C4-2B (cell line): ENCODE data around the gene EFNB1.
A peak's percentile ranks its signal among the peaks of the same experiment; 100 is the strongest.
"Not testable (repeated sequence)": the region's sequence is repeated elsewhere in the genome, so short reads cannot be mapped to it uniquely, and the experiment has no call there.

ENCODE experiments used
- H3K27ac ChIP-seq: fragments of 450-650 bp; 2 replicates; pipeline ENCODE4 v1.5.1; 2017
- ZFX ChIP-seq: fragments of 450-650 bp; IDR thresholded peaks from 2 replicates; pipeline ENCODE4 v1.6.1; 2017
- TF ChIP-seq, protein P1 (sequence below): fragments of 450-650 bp; conservative IDR thresholded peaks from 2 replicates; pipeline ENCODE4 v1.5.1; 2017; ENCODE audit warnings: mild to moderate bottlenecking

The EFNB1 gene

DNA sequence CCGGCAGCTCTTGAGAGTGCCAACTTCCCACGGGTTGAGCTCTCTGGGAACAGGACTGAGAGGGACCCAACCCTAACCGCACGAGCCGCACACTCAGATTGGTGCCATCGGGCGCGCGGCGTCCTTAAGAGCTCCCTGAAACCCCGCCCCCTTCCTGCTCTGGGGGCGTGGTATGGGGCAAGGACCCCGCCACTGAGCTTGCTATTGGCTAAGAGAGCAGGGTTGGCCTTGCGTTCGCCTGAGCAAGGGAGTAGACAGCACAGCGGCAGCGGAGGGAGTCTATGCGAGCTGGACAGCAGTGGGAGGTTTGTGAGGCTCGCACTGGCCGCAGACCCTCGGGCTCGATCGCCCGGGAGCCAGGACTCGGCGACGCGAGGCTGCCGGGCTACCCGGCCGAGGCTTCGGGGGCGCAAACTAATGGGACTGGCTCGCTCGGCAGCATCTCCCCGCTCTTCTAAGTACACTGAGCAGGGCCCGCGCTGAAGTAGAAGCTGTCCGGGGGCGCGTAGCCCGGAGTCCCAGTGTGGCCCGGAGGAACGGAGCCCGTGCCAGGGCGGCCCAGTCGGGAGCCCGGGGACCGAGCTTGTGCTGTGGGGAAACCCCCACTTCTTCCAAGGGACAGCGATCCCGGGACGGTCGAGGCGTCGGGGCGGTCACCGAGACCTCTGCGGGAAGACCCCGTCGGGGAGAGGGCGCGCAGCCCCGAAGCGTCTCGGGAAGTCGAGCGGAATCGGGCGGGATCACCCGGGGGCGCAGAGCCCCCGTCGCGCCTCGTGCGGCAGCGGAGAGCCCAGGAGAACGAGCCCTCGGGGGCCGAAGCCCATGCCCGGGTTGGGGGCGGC, at the start of gene EFNB1:
TSS of gene EFNB1 (plus strand) at position 282 of the 842 bp plus-strand sequence. CDS start 756 bp downstream, outside the sequence.
- TF ChIP-seq, protein P1, sequence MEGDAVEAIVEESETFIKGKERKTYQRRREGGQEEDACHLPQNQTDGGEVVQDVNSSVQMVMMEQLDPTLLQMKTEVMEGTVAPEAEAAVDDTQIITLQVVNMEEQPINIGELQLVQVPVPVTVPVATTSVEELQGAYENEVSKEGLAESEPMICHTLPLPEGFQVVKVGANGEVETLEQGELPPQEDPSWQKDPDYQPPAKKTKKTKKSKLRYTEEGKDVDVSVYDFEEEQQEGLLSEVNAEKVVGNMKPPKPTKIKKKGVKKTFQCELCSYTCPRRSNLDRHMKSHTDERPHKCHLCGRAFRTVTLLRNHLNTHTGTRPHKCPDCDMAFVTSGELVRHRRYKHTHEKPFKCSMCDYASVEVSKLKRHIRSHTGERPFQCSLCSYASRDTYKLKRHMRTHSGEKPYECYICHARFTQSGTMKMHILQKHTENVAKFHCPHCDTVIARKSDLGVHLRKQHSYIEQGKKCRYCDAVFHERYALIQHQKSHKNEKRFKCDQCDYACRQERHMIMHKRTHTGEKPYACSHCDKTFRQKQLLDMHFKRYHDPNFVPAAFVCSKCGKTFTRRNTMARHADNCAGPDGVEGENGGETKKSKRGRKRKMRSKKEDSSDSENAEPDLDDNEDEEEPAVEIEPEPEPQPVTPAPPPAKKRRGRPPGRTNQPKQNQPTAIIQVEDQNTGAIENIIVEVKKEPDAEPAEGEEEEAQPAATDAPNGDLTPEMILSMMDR, result no peak
- TF ChIP-seq ZFX, result no peak
- peak within 1 kb of the TSS; percentile 52 for H3K27ac ChIP-seq

DNA sequence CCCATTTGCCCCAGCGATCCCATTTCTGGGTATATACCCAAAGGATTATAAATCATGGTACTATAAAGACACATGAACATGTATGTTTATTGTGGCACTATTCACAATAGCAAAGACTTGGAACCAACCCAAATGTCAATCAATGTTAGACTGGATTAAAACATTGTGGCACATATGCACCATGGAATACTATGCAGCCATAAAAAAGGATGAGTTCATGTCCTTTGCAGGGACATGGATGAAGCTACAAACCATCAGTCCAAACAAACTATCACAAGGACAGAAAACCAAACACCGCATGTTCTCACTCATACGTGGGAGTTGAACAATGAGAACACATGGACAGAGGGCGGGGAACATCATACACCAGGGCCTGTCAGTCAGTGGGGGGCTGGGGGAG, 47.5 kb upstream of the EFNB1 start:
- not testable (repeated sequence) for H3K27ac ChIP-seq

DNA sequence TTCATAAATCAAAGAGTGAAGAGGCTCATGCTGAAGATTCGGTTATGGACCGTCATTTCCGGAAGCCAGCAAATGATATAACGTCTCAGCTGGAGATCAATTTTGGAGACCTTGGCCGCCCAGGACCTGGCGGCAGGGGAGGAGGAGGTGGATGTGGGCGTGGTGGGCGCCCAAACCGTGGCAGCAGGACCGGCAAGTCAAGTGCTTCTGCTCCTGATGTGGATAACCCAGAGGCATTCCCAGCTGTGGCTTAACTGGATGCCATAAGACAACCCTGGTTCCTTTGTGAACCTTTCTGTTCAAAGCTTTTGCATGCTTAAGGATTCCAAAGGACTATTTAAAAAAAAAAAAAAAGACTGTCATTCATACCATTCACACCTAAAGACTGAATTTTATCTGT, 44.0 kb upstream of the EFNB1 start:
- no peak for TF ChIP-seq ZFX
- TF ChIP-seq, protein P1, result no peak

GRCh38 chrX:68786581-68786980, 42.2 kb upstream of the EFNB1 start:
- H3K27ac ChIP-seq, result not testable (repeated sequence)

More for the DNA sequence above, 44.0 kb upstream of the EFNB1 start:
- no peak overlapping the region for H3K27ac ChIP-seq

- H3K27ac ChIP-seq, result no peak overlapping the region
- TF ChIP-seq ZFX, result no peak
- TF ChIP-seq, protein P1, result no peak
Observed at GRCh38 chrX:68789966-68790365, 38.9 kb upstream of the EFNB1 start.

- TF ChIP-seq, protein P1, result no peak
- TF ChIP-seq ZFX, result no peak
- H3K27ac ChIP-seq, result no peak overlapping the region
Observed at GRCh38 chrX:68792083-68792482, 36.7 kb upstream of the EFNB1 start.

- no peak overlapping the region for H3K27ac ChIP-seq
- TF ChIP-seq ZFX, result no peak
- TF ChIP-seq, protein P1, result no peak
Observed at GRCh38 chrX:68794461-68794860, 34.4 kb upstream of the EFNB1 start.

- no peak for TF ChIP-seq ZFX
- TF ChIP-seq, protein P1, result no peak
- no peak overlapping the region for H3K27ac ChIP-seq
Observed at GRCh38 chrX:68795741-68796140, 33.1 kb upstream of the EFNB1 start.

DNA sequence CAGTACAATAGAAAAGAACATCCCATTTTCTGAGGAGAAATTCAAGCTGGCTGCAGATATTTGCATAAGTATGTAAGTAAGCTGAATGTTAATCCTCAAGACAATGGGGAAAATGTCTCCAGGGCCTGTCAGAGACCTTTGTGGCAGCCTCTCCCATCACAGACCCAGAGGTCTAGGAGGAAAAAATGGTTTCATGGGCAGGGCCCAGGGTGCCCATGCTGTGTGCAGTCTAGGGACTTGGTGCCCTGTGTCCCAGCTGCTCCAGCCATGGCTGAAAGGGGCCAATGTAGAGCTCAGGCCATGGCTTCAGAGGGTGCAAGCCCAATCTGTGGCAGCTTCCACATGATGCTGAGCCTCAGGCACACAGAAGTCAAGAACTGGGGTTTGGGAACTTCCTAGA, 30.4 kb upstream of the EFNB1 start:
- H3K27ac ChIP-seq, result not testable (repeated sequence)
